Activated effector memory CD4-positive, alpha-beta T cell treated with Interleukin-2 at 50 U/mL for 16 hours (primary cell): ENCODE data around the gene ALPP.
"Not testable (repeated sequence)": the region's sequence is repeated elsewhere in the genome, so short reads cannot be mapped to it uniquely, and the experiment has no call there.

Experiments
- DNase-seq: peaks from one replicate; pipeline ENCODE4 v3.0.0-alpha.2; 2020

Gene ALPP

GRCh38 chr2:232341061-232341738 is 37.4 kb upstream of the ALPP start:
- DNase-seq, result no peak

DNA sequence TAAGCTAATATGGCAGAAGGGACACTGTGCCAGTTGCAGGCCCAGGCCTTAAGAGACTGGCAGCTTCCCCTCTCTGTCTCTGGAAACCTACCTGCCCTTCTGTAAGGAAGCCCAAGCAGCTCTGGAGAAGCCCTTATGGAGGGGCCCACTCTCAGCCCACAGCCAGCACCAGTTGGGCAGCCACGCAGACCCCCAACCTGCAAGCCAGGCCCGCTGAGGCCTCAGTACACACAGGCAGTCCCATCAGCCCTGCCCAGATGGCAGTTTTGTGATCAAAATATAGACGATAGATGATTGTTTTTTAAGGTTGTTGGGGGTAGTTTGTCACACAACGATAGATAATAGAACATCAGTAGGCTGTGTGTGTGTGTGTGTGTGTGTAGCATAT is 36.8 kb upstream of the ALPP start:
- no peak for DNase-seq

DNA sequence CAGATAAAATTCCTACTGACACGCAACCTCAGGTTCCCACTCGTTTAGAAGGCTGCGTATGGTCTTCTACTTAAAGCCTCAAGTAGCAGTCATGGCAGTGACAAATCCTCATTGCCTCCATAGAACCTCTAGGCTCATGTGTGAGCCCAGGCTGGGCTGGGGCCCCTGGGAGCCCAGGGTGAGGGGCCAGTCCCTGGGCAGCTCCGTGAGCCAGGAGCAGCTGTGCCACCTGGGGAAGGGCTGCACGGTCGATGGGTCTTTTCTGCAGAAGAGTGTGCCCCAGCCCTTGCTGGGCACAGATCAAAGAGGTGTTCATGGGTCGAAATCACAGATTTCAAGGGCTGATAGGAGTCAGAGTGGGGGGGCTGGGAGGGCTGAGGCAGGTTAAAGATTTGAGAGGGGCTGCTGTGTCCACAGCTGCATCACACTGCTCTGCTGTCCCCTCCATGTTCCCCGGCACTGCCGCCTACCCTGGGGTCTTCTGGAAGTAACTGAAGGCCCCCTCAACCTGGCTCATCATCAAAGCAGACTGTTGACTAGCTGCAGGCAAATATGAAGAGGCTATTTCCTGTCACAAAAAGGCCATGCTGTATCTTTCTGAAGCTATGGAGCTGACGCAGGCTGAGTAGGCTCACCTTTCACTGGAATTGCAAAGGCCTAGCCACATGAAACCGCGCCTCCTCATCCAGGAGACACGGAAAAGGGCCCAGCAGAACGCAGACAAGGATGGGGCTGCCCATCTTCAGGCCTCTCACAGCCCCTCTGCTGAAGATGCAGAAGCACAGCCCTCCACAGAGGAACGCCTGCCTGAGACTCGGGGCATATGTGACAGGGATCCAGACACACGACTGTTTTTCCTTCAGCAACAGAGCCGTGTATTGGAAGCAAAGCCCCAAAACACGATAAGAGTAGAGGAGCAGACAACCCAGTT is 35.7 kb upstream of the ALPP start:
- no peak for DNase-seq

DNA sequence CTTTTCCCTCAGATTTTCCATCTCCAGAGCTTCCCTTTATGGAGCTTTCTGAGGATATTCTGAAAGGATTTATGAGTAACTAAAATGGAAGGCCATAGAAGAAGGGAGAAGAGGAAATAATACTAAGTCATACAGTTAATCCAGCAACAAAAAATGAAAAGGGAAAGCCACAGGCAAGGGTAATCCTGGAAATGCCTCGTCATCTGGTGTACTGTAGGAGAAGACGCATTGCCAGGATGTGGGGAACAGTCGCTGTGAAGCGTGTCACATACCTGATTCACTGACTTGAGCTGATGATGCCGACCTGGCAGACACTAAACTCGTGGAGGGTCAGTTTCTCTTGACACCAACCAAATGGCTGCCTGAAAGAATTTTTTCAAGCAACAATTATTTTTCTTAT is 34.7 kb upstream of the ALPP start:
- DNase-seq, result no peak

GRCh38 chr2:232345251-232345650 is 33.3 kb upstream of the ALPP start:
- no peak for DNase-seq

DNA sequence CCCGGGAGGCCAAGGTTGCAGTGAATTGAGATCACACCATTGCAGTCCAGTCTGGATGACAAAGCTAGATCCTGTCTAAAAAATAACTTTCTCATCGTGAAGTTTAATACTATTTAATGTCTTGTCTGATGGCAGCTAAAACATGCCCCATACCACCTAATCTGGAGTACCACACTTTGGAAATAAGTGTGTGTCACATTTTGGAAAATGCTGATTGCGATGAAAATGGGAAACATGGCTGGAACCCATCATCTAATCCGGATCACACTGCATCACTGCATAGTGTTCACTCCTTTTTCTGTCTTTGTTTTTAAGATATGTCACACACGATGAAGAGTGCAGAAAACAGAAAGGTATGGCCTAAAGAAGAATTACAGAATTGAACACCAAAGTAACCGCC is 31.2 kb upstream of the ALPP start:
- DNase-seq, result no peak

- no peak for DNase-seq
Measured at GRCh38 chr2:232348936-232349335, 29.6 kb upstream of the ALPP start.

DNA sequence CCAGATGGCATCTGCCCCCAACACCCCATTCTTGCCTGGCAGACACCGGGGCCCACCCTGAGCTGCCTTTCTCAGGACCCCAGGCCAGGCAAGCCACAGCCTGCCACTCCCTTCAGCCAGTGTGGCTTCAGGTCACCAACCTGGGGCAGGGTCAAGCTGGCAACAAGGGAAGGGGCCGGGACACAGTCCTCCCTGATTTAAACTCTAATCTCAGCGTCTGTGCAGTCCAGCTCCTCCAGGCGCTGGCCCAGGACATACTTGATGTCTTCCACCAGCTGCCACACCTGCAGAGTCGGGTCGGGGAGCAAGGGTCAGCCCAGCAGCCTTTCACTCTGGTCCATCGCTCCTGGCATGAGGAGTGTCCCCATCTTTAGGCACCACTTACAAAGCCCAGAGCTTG is 29.0 kb upstream of the ALPP start:
- DNase-seq, result no peak

GRCh38 chr2:232349946-232350635 is 28.5 kb upstream of the ALPP start:
- DNase-seq, result no peak

DNA sequence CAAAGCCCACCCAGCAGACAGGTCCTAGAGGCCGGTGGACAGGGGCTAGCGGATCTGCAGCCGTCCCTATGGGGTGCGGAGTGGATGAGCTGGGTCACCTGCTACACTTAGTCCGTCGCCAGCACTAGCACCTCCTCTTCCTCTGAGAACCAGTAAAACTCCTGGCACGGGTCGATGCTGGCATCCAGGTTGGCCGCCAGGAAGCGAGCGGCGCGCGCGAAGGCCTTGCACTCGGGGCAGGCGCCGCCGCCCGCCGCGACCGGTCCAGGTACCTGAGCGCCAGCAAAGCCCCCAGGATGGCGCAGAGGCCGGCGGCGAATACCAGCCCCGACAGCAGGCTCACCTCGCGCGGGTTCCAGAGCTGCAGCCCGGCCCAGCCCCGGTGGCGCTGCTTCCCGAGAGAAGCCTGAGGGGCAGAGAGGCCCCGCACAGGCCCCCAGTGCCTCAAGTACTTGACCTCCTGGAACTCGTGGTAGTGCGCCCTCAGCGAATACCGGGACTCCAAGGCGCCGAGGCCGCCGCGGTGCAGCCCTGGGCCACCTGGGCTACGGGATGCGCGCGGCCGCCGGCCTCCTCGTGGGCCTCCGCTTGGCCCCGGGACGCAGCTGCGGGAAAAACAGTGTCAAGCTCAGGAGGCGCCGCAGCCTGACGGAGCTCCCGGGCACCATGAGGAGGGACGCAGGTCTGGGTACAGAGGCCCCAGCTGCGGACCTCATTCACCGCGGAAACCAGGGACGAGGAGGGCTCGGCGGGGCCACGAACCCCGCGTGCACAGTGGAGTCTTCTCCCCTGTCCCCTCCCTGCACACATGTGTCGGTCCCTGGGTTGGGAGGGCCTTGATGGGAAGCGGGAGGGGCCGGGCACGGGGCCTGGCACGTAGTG is 27.5 kb upstream of the ALPP start:
- DNase-seq, result no peak

DNA sequence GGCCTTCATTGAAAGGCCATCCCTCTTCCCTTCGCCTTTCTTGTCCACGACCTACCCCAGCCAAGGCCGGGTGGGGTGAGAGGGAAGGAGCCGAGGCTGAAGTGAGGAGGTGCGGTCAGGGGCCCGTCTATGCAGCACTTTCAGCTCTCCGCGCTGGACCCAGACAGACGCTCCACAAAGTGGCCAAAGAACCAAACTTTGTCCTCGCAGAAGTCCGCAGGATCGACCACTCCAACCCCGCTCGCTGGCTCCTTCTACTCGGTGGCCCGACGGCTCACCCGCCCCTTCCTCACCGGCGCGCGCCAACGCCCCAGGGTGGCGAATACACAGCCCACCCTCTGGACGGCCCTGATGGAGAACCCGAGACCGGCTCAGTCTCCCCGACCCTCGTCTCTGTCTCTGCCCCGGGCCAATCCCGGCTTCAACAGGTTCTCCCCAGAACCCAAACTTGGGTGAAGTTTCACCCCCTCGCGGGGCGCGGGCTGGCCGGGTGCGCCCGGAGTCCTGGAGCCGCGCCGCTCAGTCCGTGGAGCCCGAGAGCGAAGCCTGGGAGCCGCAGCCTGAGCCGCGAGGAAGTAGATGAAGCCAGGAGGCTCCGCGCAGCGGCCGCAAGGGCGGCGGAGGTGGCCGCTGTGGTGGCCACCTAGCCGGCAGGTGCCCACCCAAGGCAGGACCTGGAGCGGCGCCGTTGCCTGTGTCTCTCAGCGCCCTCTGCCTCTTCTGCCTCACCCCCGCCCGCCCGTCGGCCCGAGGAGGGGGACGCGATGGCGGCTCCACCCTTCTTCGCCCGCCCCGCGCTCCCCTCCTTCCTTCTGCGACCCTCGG is 26.7 kb upstream of the ALPP start:
- DNase-seq, result no peak

- no peak for DNase-seq
Measured at GRCh38 chr2:232352511-232353091, 25.9 kb upstream of the ALPP start.

- DNase-seq, result no peak
Measured at GRCh38 chr2:232353096-232353495, 25.5 kb upstream of the ALPP start.

DNA sequence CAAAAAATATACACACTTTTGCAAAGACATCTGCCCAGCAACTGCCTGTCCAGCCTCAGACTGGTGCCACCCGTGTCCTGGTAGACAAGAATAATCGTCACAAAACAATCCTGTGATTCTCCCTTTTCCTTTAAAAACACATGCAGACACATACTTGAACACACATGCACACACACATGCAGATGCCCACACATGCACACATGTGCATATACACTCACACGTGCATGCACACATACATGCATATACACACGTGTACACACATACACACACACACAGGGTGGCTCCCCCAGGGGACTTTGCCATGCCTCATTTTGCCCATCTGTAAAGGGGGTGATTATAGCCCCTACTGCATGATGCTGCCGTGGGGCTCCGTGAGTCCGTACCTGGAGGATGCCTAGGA is 24.9 kb upstream of the ALPP start:
- no peak for DNase-seq

DNA sequence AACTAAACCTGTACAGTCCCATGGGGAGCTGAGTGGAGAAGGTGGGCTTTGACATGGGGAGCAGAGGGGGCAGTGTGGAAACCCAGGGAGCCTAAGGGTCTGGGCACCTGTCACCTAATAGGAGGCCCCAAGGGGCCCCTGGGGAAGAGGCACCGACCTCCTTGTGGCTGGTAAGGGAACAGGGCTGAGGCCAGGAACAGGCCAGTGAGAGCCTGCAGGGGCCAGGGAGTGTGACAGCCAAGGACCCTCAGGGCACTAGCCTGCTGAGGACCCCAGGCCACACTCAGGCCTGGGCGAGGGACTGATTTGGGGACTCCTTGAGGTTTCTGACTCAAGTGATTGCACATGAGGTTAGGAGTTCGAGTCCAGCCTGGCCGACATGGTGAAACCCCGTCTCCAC is 24.5 kb upstream of the ALPP start:
- no peak for DNase-seq

DNA sequence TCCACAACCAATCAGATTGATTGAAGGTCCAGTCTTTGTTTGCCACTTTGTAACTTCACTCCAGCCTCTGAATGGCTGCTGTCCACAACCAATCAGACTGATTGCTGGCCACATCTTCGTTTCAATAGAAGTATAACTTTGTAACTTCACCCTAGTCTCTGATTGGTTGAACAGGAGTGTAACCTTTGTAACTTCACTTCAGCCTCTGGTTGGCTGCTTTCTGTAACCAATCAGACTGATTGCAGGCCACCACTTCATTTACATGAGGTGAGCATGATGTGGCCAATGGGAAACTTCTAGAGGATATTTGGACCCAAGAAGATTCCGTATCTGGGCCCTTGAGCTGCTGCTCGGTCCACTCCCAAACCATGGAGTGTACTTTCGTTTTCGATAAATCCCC is 16.9 kb upstream of the ALPP start:
- DNase-seq, result no peak

- DNase-seq, result no peak
Measured at GRCh38 chr2:232362174-232362900, 16.2 kb upstream of the ALPP start.

GRCh38 chr2:232363064-232363783 is 15.3 kb upstream of the ALPP start:
- DNase-seq, result not testable (repeated sequence)

DNA sequence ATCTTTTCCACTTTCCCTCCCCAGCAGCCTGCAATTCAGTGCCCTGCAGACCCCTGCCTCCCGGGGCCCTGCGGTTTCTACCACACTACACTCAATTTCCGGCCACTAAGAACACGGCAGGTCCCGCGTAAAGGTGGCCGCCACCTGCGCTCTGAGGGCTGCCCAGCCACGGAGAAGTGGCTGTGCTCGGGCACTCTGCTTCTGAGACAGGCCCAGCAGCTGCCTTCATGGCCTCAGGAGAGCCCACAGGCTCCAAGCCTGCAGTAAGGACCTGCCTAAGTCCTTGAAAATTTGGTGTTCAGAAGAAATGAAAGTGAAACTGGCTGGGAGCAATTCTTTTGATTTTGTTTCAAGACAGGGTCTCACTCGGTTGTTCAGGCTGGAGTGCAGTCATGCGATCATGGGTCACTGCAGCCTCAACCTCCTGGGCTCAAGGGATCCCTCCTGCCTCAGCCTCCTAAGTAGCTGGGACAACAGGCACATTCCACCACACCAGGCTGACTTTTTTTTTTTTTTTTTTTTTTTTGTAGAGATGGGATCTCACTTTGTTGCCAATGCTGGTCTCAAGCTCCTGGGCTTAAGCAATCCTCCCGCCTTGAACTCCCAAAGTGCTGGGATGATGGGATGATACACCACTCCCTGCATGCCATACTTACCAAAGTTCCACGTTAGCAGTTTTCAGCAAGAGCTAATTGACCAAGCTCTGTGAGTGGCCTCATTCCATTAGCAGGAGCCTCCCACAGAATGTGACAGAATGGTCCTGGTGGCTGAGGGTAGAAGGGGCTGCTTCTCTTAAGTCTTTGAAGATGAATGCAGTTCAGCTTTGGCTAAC is 14.6 kb upstream of the ALPP start:
- peak; percentile 5 for DNase-seq
